Loucy (cell line): Measurements from ENCODE around the gene GNG8.

ENCODE experiments used
- H2AFZ ChIP-seq: fragments of 200-600 bp; sonication (generic); 2 replicates; pipeline ENCODE4 v1.6.0; 2016; ENCODE audit warnings: antibody characterized with exemption, mild to moderate bottlenecking, low read length, moderate library complexity
- H3F3A ChIP-seq: fragments of 200-600 bp; 2 replicates; pipeline ENCODE4 v1.6.0; 2016; ENCODE audit warnings: antibody characterized with exemption, low read depth, mild to moderate bottlenecking
- H3K27me3 ChIP-seq: fragments of 200-600 bp; sonication (generic); 2 replicates; pipeline ENCODE4 v1.6.1; 2014; ENCODE audit warnings: low read length, mild to moderate bottlenecking; ENCODE audit not compliant: insufficient read depth, poor library complexity, severe bottlenecking
- H3K36me3 ChIP-seq: fragments of 200-600 bp; sonication (generic); 2 replicates; pipeline ENCODE4 v1.6.1; 2016; ENCODE audit warnings: low read length; ENCODE audit not compliant: insufficient read depth
- H3K4me1 ChIP-seq: fragments of 200-600 bp; sonication (generic); 2 replicates; pipeline ENCODE4 v1.5.1; 2014; ENCODE audit warnings: low read length, mild to moderate bottlenecking; ENCODE audit not compliant: insufficient read depth, poor library complexity, severe bottlenecking
- H3K4me2 ChIP-seq: fragments of 200-600 bp; sonication (generic); 2 replicates; pipeline ENCODE4 v1.6.0; 2014; ENCODE audit warnings: antibody characterized with exemption, low read length, low read depth, mild to moderate bottlenecking; ENCODE audit not compliant: poor library complexity, severe bottlenecking
- H3K4me3 ChIP-seq: fragments of 200-600 bp; sonication (generic); 2 replicates; pipeline ENCODE4 v1.5.1; 2014; ENCODE audit warnings: low read length, mild to moderate bottlenecking, mixed read lengths; ENCODE audit not compliant: poor library complexity, severe bottlenecking
- H3K79me2 ChIP-seq: fragments of 200-600 bp; sonication (generic); 2 replicates; pipeline ENCODE4 v1.6.1; 2014; ENCODE audit warnings: low read length; ENCODE audit not compliant: insufficient read depth
- H3K9ac ChIP-seq: fragments of 200-600 bp; sonication (generic); 2 replicates; pipeline ENCODE4 v1.6.0; 2014; ENCODE audit warnings: mild to moderate bottlenecking, low read depth, low read length, moderate library complexity; ENCODE audit not compliant: poor library complexity, severe bottlenecking
- H3K9me2 ChIP-seq: fragments of 200-600 bp; sonication (generic); replicated peaks from 2 replicates; pipeline ENCODE4 v1.6.1; 2016; ENCODE audit warnings: low read depth, low read length, mixed read lengths
- H3K9me3 ChIP-seq: fragments of 200-600 bp; sonication (generic); 2 replicates; pipeline ENCODE4 v1.6.1; 2014; ENCODE audit warnings: mild to moderate bottlenecking, antibody characterized with exemption, low read length, low read depth; ENCODE audit not compliant: insufficient read depth
- H4K20me1 ChIP-seq: fragments of 200-600 bp; sonication (generic); 2 replicates; pipeline ENCODE4 v1.6.0; 2014; ENCODE audit warnings: antibody characterized with exemption, low read length, mild to moderate bottlenecking; ENCODE audit not compliant: insufficient read depth, poor library complexity, severe bottlenecking
- CTCF ChIP-seq: fragments of 200-600 bp; sonication (generic); conservative IDR thresholded peaks from 2 replicates; pipeline ENCODE4 v1.5.1; 2014; ENCODE audit warnings: mild to moderate bottlenecking, antibody characterized with exemption, low read length
- EZH2phosphoT487 ChIP-seq: fragments of 200-600 bp; IDR thresholded peaks from 2 replicates; pipeline ENCODE4 v1.6.1; 2018; ENCODE audit warnings: antibody characterized with exemption, mild to moderate bottlenecking, moderate library complexity, borderline replicate concordance

The GNG8 gene

GRCh38 chr19:46607448-46607841 is 28.6 kb downstream of the GNG8 start:
- Histone ChIP-seq H3K9ac (no peak overlapping the region), H3K9me2 (no peaks in the 10 kb centered on the region), H3K27me3 (no peaks in the 10 kb centered on the region), H4K20me1 (peaks cover 61% of the 10 kb centered on the region), H3K4me1 (peaks cover 47% of the 10 kb centered on the region), H3K79me2 (peaks cover 61% of the 10 kb centered on the region), H3K4me3 (no peak overlapping the region), H2AFZ (no peak overlapping the region), H3F3A (peaks cover 9% of the 10 kb centered on the region; the same call in 1 of the 2 replicates), H3K4me2 (no peak overlapping the region), H3K36me3 (peaks cover 53% of the 10 kb centered on the region; the same call in 1 of the 2 replicates), H3K9me3 (no peaks in the 10 kb centered on the region)
- TF ChIP-seq EZH2phosphoT487 (no peak), CTCF (no peak)

- Histone ChIP-seq H3K9ac (no peak overlapping the region), H3K9me3 (no peaks in the 10 kb centered on the region), H3K4me3 (no peak overlapping the region), H3K79me2 (peaks cover 66% of the 10 kb centered on the region), H3F3A (peaks cover 9% of the 10 kb centered on the region; the same call in 1 of the 2 replicates), H3K27me3 (no peaks in the 10 kb centered on the region), H2AFZ (no peak overlapping the region), H3K4me1 (peaks cover 43% of the 10 kb centered on the region), H3K36me3 (peaks cover 53% of the 10 kb centered on the region; the same call in 1 of the 2 replicates), H3K4me2 (no peak overlapping the region), H4K20me1 (peaks cover 66% of the 10 kb centered on the region), H3K9me2 (no peaks in the 10 kb centered on the region)
- no peak for TF ChIP-seq CTCF
- TF ChIP-seq EZH2phosphoT487, result no peak
These were observed 29.1 kb downstream of the GNG8 start for GRCh38 chr19:46606681-46607447.

- H3K27me3 ChIP-seq, result peaks cover 6% of the 10 kb centered on the region
- peaks cover 36% of the 10 kb centered on the region for H3K4me1 ChIP-seq
- H3K4me3 ChIP-seq, result peak overlapping the region; percentile 100
- no peak overlapping the region for H2AFZ ChIP-seq
- TF ChIP-seq EZH2phosphoT487, result no peak
- TF ChIP-seq CTCF, result no peak
- H3K79me2 ChIP-seq, result peaks cover 73% of the 10 kb centered on the region
- peaks cover 56% of the 10 kb centered on the region; the same call in 1 of the 2 replicates for H3K36me3 ChIP-seq
- no peaks in the 10 kb centered on the region for H3K9me3 ChIP-seq
- peak overlapping the region; percentile 91 for H3K4me2 ChIP-seq
- H3K9ac ChIP-seq, result no peak overlapping the region
- no peaks in the 10 kb centered on the region for H3K9me2 ChIP-seq
- peaks cover 9% of the 10 kb centered on the region; the same call in 1 of the 2 replicates for H3F3A ChIP-seq
- peaks cover 71% of the 10 kb centered on the region for H4K20me1 ChIP-seq
These were observed 30.0 kb downstream of the GNG8 start for GRCh38 chr19:46606019-46606418.
